ENCODE results near the gene RPA1.
A peak's percentile ranks its signal among the peaks of the same experiment; 100 is the strongest.

The RPA1 gene

GRCh38 chr17:1916316-1916715, 86.5 kb downstream of the RPA1 start:
- no peaks in the 10 kb centered on the region for H3K36me3 ChIP-seq (ENCODE audit: insufficient read depth, low read length)
- H3K9me3 ChIP-seq (replicated peaks; ENCODE audit: low read length), result no peaks in the 10 kb centered on the region
- H3K4me2 ChIP-seq (ENCODE audit: low read length), result no peak overlapping the region
- H3K4me3 ChIP-seq (ENCODE audit: low read length), result no peak overlapping the region
- no peaks in the 10 kb centered on the region for H3K4me1 ChIP-seq (ENCODE audit: control insufficient read depth, insufficient read depth, low read length)
- peaks cover 62% of the 10 kb centered on the region for H3K27me3 ChIP-seq (ENCODE audit: control insufficient read depth, insufficient read depth, low read length)
- H3K9ac ChIP-seq (ENCODE audit: low read depth, low read length), result no peak overlapping the region

GRCh38 chr17:1916963-1917715, 87.3 kb downstream of the RPA1 start:
- no peaks in the 10 kb centered on the region for H3K4me1 ChIP-seq (ENCODE audit: control insufficient read depth, insufficient read depth, low read length)
- peaks cover 54% of the 10 kb centered on the region for H3K27me3 ChIP-seq (ENCODE audit: control insufficient read depth, insufficient read depth, low read length)
- no peak overlapping the region for H3K9ac ChIP-seq (ENCODE audit: low read depth, low read length)
- H3K9me3 ChIP-seq (replicated peaks; ENCODE audit: low read length), result no peaks in the 10 kb centered on the region
- no peak overlapping the region for H3K4me2 ChIP-seq (ENCODE audit: low read length)
- H3K36me3 ChIP-seq (ENCODE audit: insufficient read depth, low read length), result no peaks in the 10 kb centered on the region
- no peak overlapping the region for H3K4me3 ChIP-seq (ENCODE audit: low read length)

GRCh38 chr17:1918346-1919162, 88.7 kb downstream of the RPA1 start:
- H3K9ac ChIP-seq (ENCODE audit: low read depth, low read length), result no peak overlapping the region
- peaks cover 44% of the 10 kb centered on the region for H3K27me3 ChIP-seq (ENCODE audit: control insufficient read depth, insufficient read depth, low read length)
- no peaks in the 10 kb centered on the region for H3K9me3 ChIP-seq (replicated peaks; ENCODE audit: low read length)
- no peaks in the 10 kb centered on the region for H3K4me1 ChIP-seq (ENCODE audit: control insufficient read depth, insufficient read depth, low read length)
- H3K4me3 ChIP-seq (ENCODE audit: low read length), result no peak overlapping the region
- H3K36me3 ChIP-seq (ENCODE audit: insufficient read depth, low read length), result no peaks in the 10 kb centered on the region
- H3K4me2 ChIP-seq (ENCODE audit: low read length), result no peak overlapping the region

- no peaks in the 10 kb centered on the region for H3K36me3 ChIP-seq (ENCODE audit: insufficient read depth, low read length)
- no peak overlapping the region for H3K4me3 ChIP-seq (ENCODE audit: low read length)
- H3K27me3 ChIP-seq (ENCODE audit: control insufficient read depth, insufficient read depth, low read length), result peaks cover 44% of the 10 kb centered on the region
- no peak overlapping the region for H3K9ac ChIP-seq (ENCODE audit: low read depth, low read length)
- H3K9me3 ChIP-seq (replicated peaks; ENCODE audit: low read length), result no peaks in the 10 kb centered on the region
- H3K4me1 ChIP-seq (ENCODE audit: control insufficient read depth, insufficient read depth, low read length), result no peaks in the 10 kb centered on the region
- H3K4me2 ChIP-seq (ENCODE audit: low read length), result no peak overlapping the region
Observed at GRCh38 chr17:1919201-1919600, 89.4 kb downstream of the RPA1 start.

GRCh38 chr17:1920948-1921351, 91.1 kb downstream of the RPA1 start:
- Histone ChIP-seq H3K4me3 (ENCODE audit: low read length) (no peak overlapping the region), H3K36me3 (ENCODE audit: insufficient read depth, low read length) (no peaks in the 10 kb centered on the region), H3K9ac (ENCODE audit: low read depth, low read length) (no peak overlapping the region), H3K4me2 (ENCODE audit: low read length) (peak overlapping the region; percentile 38), H3K4me1 (ENCODE audit: control insufficient read depth, insufficient read depth, low read length) (no peaks in the 10 kb centered on the region), H3K9me3 (replicated peaks; ENCODE audit: low read length) (no peaks in the 10 kb centered on the region), H3K27me3 (ENCODE audit: control insufficient read depth, insufficient read depth, low read length) (peaks cover 33% of the 10 kb centered on the region)

- Histone ChIP-seq H3K27me3 (ENCODE audit: control insufficient read depth, insufficient read depth, low read length) (peaks cover 58% of the 10 kb centered on the region), H3K4me3 (ENCODE audit: low read length) (no peak overlapping the region), H3K36me3 (ENCODE audit: insufficient read depth, low read length) (no peaks in the 10 kb centered on the region), H3K4me2 (ENCODE audit: low read length) (peak overlapping the region; percentile 3), H3K9me3 (replicated peaks; ENCODE audit: low read length) (no peaks in the 10 kb centered on the region), H3K4me1 (ENCODE audit: control insufficient read depth, insufficient read depth, low read length) (no peaks in the 10 kb centered on the region), H3K9ac (ENCODE audit: low read depth, low read length) (no peak overlapping the region)
Observed at GRCh38 chr17:1928976-1929375, 99.2 kb downstream of the RPA1 start.

- no peaks in the 10 kb centered on the region for H3K4me1 ChIP-seq (ENCODE audit: control insufficient read depth, insufficient read depth, low read length)
- H3K27me3 ChIP-seq (ENCODE audit: control insufficient read depth, insufficient read depth, low read length), result peaks cover 68% of the 10 kb centered on the region
- H3K4me3 ChIP-seq (ENCODE audit: low read length), result no peak overlapping the region
- no peak overlapping the region for H3K4me2 ChIP-seq (ENCODE audit: low read length)
- H3K36me3 ChIP-seq (ENCODE audit: insufficient read depth, low read length), result no peaks in the 10 kb centered on the region
- no peak overlapping the region for H3K9ac ChIP-seq (ENCODE audit: low read depth, low read length)
- no peaks in the 10 kb centered on the region for H3K9me3 ChIP-seq (replicated peaks; ENCODE audit: low read length)
Observed at GRCh38 chr17:1930337-1930645, 100.5 kb downstream of the RPA1 start.

GRCh38 chr17:1931844-1932579, 102.2 kb downstream of the RPA1 start:
- Histone ChIP-seq H3K9ac (ENCODE audit: low read depth, low read length) (no peak overlapping the region), H3K4me2 (ENCODE audit: low read length) (no peak overlapping the region), H3K9me3 (replicated peaks; ENCODE audit: low read length) (no peaks in the 10 kb centered on the region), H3K27me3 (ENCODE audit: control insufficient read depth, insufficient read depth, low read length) (peaks cover 64% of the 10 kb centered on the region), H3K36me3 (ENCODE audit: insufficient read depth, low read length) (no peaks in the 10 kb centered on the region), H3K4me3 (ENCODE audit: low read length) (no peak overlapping the region), H3K4me1 (ENCODE audit: control insufficient read depth, insufficient read depth, low read length) (no peaks in the 10 kb centered on the region)

GRCh38 chr17:1933875-1934715, 104.3 kb downstream of the RPA1 start:
- H3K27me3 ChIP-seq (ENCODE audit: control insufficient read depth, insufficient read depth, low read length), result peaks cover 49% of the 10 kb centered on the region

GRCh38 chr17:1934901-1935300, 105.1 kb downstream of the RPA1 start:
- Histone ChIP-seq H3K4me1 (ENCODE audit: control insufficient read depth, insufficient read depth, low read length) (peaks cover 6% of the 10 kb centered on the region), H3K4me2 (ENCODE audit: low read length) (no peak overlapping the region), H3K36me3 (ENCODE audit: insufficient read depth, low read length) (no peaks in the 10 kb centered on the region), H3K9me3 (replicated peaks; ENCODE audit: low read length) (no peaks in the 10 kb centered on the region), H3K27me3 (ENCODE audit: control insufficient read depth, insufficient read depth, low read length) (peaks cover 48% of the 10 kb centered on the region), H3K4me3 (ENCODE audit: low read length) (no peak overlapping the region), H3K9ac (ENCODE audit: low read depth, low read length) (no peak overlapping the region)

More at GRCh38 chr17:1933875-1934715, 104.3 kb downstream of the RPA1 start:
- Histone ChIP-seq H3K9me3 (replicated peaks; ENCODE audit: low read length) (no peaks in the 10 kb centered on the region), H3K9ac (ENCODE audit: low read depth, low read length) (no peak overlapping the region), H3K36me3 (ENCODE audit: insufficient read depth, low read length) (no peaks in the 10 kb centered on the region), H3K4me3 (ENCODE audit: low read length) (no peak overlapping the region), H3K4me1 (ENCODE audit: control insufficient read depth, insufficient read depth, low read length) (no peaks in the 10 kb centered on the region), H3K4me2 (ENCODE audit: low read length) (no peak overlapping the region)

- Histone ChIP-seq H3K4me3 (ENCODE audit: low read length) (no peak overlapping the region), H3K36me3 (ENCODE audit: insufficient read depth, low read length) (no peaks in the 10 kb centered on the region), H3K27me3 (ENCODE audit: control insufficient read depth, insufficient read depth, low read length) (peaks cover 50% of the 10 kb centered on the region), H3K9me3 (replicated peaks; ENCODE audit: low read length) (no peaks in the 10 kb centered on the region), H3K9ac (ENCODE audit: low read depth, low read length) (no peak overlapping the region), H3K4me1 (ENCODE audit: control insufficient read depth, insufficient read depth, low read length) (peaks cover 14% of the 10 kb centered on the region), H3K4me2 (ENCODE audit: low read length) (no peak overlapping the region)
Observed at GRCh38 chr17:1936766-1937165, 107.0 kb downstream of the RPA1 start.

Data from skeletal muscle satellite cell (primary cell).